Stimulated activated CD4-positive, alpha-beta T cell treated with anti-CD3 and anti-CD28 coated beads, Interleukin-2, amount 100 ng/mL, for 4 hours (primary cell): ENCODE data around the gene IFT122.
"Not testable (repeated sequence)": the region's sequence is repeated elsewhere in the genome, so short reads cannot be mapped to it uniquely, and the experiment has no call there.

ENCODE experiments used
- DNase-seq: peaks from one replicate; pipeline ENCODE4 v3.0.0-alpha.2; 2020; ENCODE audit warnings: low read depth

The IFT122 gene

GRCh38 chr3:129439817-129440617 is at the start of gene IFT122, which contains the start of gene MBD4:
IFT122 (plus strand) TSS chr3:129440224; CDS start chr3:129440331, 107 bp downstream.
MBD4 (minus strand) TSS chr3:129439948; CDS start chr3:129439833, 115 bp downstream.
- DNase-seq, result peak; percentile 98

GRCh38 chr3:129391583-129391982 is 48.4 kb upstream of the IFT122 start:
- not testable (repeated sequence) for DNase-seq

GRCh38 chr3:129392106-129392887 is 47.7 kb upstream of the IFT122 start:
- DNase-seq, result not testable (repeated sequence)

- no peak for DNase-seq
These were observed 46.8 kb upstream of the IFT122 start for GRCh38 chr3:129393271-129393670.

DNA sequence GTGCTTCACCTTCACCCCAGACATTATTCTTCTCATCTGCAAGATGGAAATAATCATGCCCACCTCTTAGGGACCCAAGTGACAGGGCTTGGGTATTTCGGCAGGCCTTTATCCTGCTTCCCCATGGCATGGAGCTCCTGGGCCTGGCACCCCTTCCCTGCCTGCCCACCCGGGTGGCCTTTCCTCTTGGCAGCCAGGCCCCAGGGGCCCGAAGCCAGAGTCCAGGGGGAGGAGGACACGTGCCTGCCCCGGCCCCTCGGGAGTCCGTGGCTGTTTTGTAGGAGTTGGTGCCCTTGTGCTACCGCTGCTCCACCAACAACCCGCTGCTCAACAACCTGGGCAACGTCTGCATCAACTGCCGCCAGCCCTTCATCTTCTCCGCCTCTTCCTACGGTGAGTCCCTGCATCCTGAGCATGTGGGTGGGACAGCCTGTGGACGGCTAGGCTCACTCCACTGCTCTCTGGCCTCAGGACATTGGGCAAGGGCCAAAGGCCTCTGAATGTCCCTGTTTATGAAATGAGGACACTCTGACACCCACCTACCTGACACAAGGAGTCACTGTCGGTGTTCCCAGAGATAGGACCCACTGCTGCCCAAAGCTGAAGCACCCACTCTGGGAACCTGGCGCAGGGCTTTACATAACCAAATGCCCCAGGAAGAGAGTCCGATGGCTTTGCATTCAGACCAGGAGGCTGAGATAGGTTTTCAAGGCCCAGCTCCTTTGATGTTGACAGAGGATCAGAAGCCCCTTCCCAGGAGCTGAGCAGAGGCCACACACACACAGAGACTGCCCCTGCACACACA is 46.1 kb upstream of the IFT122 start:
- not testable (repeated sequence) for DNase-seq

- DNase-seq, result no peak
These were observed 41.2 kb upstream of the IFT122 start for GRCh38 chr3:129398803-129399144.

DNA sequence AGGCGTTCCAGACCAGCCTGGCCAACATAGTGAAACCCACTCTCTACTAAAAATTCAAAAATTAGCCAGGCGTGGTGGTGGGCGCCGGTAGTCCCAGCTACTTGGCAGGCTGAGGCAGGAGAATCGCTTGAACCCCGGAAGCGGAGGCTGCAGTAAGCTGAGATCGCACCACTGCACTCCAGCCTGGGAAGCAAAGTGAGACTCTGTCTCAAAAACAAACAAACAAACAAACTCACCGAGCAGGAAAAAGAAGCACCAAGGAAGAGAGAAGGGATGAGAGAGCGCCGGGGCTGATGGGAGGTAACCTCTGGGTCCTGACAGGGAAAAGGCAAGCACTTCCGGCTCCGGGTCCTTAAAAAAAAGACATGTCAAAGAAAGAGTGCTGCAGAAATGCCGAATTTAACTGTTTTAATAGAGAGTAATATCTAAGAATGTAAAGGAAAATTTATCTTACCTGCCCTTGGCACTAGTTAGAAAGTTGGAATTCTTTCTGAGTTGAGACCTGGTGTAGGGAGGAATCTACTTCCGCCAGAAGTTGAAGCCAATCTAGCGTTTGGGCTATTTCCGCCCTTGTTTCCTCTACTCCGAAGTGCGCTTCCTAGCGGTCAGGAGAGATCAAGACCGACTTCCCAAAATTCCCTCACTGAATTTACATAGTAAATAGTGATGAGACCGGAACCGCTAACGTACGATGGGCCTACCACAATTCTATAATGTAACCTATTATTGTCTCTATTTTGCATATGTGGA is 40.7 kb upstream of the IFT122 start:
- DNase-seq, result peak; percentile 60

DNA sequence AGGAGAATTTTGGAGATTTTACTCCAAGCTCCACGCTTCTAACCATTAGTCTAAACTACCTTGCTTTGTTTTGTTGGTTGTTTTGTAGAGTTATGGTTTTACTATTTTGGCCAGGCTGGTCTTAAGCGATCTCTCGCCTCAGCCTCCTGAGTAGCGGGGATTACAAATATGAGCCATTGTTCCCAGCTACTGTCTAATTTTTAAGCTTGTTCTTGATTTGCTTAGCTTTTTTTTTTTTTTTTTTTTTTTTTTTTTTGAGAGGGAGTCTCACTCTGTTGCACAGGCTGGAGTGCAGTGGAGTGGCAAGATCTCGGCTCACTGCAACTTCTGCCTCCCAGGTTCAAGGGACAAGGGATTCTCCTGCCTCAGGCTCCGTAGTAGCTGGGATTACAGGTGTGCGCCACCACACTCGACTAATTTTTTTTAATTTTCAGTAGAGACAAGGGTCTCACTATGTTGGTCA is 40.1 kb upstream of the IFT122 start:
- DNase-seq, result no peak

- DNase-seq, result no peak
These were observed 37.8 kb upstream of the IFT122 start for GRCh38 chr3:129402210-129402609.

DNA sequence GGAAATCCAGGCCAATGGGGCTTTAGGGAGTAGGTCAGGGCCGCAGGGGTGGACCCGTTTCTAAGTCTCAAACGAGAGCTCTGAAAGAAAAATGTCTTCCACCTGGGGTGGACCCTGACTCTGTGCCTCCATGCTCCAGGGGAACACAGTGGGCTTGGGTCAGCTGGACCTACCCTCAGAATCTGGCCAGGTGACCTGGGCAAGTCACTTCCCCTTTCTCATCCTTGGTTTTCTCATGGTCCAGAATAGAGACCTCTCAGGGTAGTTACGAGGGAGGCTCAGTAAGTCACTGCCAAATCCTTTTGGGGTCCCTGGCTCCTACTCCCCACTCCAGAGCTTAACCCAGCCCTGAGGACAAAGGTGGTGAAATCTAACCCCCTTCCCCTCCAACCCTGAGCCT is 37.4 kb upstream of the IFT122 start:
- DNase-seq, result no peak

DNA sequence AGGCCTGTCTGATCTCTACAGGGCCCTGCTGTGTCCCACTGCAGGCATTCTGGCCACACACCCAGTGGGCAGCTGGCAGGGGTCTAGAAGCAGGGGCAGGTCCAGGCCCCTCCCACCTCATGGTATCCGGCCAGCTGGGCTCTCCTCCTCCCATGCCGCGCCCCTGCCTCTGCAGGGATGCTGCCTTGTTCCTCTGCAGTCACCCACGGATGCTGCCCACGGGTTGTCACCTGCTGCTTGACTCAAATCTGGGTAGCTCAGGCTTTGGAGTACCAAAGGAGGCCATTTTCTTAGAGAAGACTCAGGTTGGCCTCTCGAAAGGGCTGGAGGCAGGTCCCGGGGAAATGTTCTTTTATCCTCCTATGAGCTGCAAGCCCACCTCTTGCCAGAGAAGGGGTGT is 36.6 kb upstream of the IFT122 start:
- no peak for DNase-seq

- no peak for DNase-seq
These were observed 35.9 kb upstream of the IFT122 start for GRCh38 chr3:129404130-129404529.

DNA sequence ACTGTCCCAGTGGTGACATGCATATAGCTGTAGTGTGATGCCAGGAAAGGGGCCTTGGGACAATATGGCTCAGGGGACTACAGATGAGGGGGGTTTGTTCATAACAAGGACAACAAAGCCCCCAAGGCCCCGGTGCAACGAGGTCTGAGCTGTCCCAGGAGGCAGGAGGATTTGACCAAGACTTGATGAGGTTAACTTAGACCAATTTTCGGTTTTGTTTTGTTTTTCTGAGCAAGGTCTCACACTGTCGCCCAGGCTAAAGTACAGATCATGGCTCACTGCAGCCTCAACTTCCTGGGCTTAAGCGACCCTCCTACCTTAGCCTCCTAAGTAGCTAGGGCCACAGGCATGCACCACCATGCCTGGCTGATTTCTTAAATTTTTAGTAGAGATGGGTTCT is 35.4 kb upstream of the IFT122 start:
- no peak for DNase-seq

- DNase-seq, result no peak
These were observed 30.5 kb upstream of the IFT122 start for GRCh38 chr3:129409541-129409940.

- no peak for DNase-seq
These were observed 29.1 kb upstream of the IFT122 start for GRCh38 chr3:129410971-129411370.

- DNase-seq, result no peak
These were observed 27.4 kb upstream of the IFT122 start for GRCh38 chr3:129412542-129413198.

DNA sequence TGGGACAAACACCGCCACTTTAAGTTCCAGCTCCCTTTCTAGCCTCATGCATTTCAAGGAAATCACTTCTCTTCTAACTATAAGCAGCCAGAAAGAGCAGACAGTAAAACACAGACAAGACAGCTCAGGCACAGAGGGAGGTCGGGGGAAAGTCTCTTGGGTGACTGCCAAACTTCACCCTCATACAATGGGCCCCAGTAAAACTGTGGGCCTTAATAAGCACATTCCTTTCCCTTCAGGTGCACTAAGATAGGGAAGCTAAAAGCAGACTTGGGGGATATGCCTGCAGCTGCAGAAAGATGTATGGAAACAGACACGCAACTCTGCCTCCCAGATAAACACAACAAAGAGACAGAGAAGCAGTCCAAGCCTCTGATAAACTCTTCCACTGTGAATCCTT is 26.8 kb upstream of the IFT122 start:
- DNase-seq, result not testable (repeated sequence)

DNA sequence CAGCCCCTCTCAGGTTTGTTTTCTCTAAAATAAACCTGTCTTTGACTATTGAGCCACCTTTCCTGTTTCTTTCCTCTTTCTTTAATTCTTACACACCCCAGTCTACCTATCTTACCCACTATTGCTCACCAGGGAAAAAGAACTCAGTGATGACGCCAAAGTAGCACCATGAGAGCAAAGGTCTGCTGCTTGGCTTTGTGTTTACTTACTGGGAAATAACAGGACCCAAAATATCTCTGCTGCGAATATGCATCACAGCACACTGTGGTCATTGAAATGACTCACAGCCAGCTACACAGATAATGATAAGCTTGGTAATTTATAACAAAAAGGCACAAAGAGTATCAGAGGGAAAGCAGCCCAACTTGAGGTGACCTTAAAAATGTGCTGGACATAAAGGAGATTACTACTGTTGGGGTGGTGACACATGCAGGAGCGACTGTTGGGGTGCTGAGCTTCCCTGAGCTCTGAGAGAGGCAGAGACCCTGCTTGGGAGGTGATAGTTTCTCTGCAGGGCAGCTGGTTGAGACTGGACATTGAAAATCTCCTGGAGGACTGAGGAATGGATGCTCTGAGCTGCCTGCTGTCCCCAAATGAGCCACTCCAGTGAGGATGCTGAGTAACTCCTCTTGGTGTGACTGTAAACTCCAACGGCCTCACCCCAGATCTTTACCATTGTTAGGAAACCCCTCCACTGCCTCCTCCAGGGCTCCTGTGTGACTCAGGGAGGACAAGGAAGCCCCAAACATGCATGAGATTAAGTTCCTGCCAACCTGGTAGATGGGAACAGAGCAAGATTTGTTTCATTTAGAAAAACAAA is 26.1 kb upstream of the IFT122 start:
- no peak for DNase-seq

DNA sequence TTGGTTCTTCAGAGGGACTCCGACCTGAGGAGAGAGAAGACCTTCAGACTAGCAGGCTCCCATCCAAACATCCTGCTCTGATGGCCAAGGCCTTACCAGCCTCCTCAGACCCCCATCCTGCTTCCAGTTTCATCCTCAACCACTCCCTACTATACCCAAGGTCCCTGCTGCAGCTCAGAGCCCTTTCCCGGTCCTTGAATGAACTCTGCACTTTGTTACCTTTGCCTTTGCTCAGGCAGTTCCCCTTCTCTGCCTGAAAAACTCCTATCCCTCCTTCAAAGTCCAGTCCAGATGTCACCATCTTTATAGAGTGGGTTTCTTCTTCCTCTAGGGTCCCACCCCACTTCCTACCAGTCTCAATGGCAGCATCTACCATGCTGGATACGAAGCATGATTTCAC is 24.6 kb upstream of the IFT122 start:
- no peak for DNase-seq

DNA sequence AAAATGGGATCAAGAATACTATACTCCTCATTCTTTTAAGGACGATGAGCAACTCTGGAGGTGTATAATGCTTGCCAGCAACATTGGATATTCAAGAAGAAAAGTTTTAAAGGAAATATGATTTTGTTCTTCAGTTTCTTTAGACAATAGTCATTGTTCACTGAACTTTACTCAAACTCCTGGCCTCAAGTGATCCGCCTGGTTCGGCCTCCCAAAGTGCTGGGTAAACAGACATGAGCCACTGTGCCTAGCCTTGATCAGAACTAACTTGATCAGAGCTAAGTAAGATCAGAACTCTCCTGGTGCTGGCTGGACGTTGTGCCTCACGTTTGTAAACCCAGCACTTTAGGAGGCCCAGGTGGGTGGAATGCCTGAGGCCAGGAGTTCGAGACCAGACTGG is 24.2 kb upstream of the IFT122 start:
- DNase-seq, result no peak
